Gastrocnemius medialis (tissue), 4 donors: ENCODE results near the gene UNC13C.

Source experiments
- POLR2A ChIP-seq, 2 donors: fragments of 450-650 bp; IDR thresholded peaks; one replicate each; pipeline ENCODE4 v1.6.1; 2017; ENCODE audit warnings: antibody characterized with exemption in 2 of 2, mild to moderate bottlenecking in 2 of 2, moderate library complexity in 2 of 2
- TF ChIP-seq, protein P1 (sequence below), 5 experiments: fragments of 450-650 bp in 3 of 5; fragments of 200-600 bp in 2 of 5; sonication (generic) in 2 of 5; IDR thresholded peaks in 4 of 5; conservative IDR thresholded peaks in 1 of 5; 1 replicate in 4 of 5; 2 replicates in 1 of 5; pipeline ENCODE4 v1.5.1; 2016 to 2019; ENCODE audit warnings: antibody characterized with exemption in 5 of 5, mild to moderate bottlenecking in 3 of 5, moderate library complexity in 3 of 5

DNA sequence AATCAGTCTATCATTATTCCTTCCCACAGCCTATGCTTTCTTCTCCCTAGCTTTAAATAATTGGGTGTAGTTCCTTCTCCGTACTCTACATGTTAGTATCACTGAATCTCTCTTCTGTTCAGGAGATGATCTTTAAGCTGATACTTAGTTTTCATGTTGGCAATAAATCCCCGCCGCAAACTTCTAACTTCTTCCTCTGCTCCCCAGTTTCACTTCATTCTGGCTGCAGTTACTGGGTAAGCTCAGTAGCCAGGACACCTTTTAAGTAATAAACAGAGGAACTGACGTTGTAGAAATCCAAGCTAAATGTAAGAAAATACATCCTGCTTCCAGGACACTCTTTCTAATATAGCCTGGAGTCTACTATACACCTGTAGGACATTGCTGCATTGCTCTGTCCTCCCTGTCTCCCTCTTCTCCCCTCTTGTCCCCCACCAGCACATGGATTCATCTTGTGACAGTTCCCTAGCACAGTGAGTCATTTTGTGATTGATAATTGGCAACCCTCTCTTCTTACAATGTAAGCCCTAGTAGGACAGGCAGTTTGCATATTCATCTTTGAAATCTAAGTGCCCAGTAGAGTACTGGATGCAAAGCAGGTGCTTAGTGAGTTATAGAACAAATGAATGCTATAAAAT lies 598.2 kb downstream of the UNC13C start:
- TF ChIP-seq, protein P1, sequence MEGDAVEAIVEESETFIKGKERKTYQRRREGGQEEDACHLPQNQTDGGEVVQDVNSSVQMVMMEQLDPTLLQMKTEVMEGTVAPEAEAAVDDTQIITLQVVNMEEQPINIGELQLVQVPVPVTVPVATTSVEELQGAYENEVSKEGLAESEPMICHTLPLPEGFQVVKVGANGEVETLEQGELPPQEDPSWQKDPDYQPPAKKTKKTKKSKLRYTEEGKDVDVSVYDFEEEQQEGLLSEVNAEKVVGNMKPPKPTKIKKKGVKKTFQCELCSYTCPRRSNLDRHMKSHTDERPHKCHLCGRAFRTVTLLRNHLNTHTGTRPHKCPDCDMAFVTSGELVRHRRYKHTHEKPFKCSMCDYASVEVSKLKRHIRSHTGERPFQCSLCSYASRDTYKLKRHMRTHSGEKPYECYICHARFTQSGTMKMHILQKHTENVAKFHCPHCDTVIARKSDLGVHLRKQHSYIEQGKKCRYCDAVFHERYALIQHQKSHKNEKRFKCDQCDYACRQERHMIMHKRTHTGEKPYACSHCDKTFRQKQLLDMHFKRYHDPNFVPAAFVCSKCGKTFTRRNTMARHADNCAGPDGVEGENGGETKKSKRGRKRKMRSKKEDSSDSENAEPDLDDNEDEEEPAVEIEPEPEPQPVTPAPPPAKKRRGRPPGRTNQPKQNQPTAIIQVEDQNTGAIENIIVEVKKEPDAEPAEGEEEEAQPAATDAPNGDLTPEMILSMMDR (IDR thresholded peaks at IDR 0.05 in 4 of 5, conservative IDR thresholded peaks at IDR 0.05 in 1 of 5): no peak
- no peak for TF ChIP-seq POLR2A (IDR thresholded peaks at IDR 0.05)
